ENCODE results near the gene PTPN23. TPM values are rescaled to one million over a fixed set of nuclear protein-coding genes. Genes with fewer than 3 reads are reported as not detected.

Gene PTPN23
- polyA plus RNA-seq: 1 to 10 TPM in 1 of 3 donors, under 1 TPM in 2; 0.62 to 7.1 (median 0.68) TPM

GRCh38 chr3:47380601-47381316 is at the start of gene PTPN23:
Gene PTPN23, plus strand, starts transcription at chr3:47381021. Its CDS starts 76 bp downstream, at chr3:47381097.
- H3K4me1 Mint-ChIP-seq: peaks cover 37 to 46% of the 10 kb centered on the region in 2 donors

DNA sequence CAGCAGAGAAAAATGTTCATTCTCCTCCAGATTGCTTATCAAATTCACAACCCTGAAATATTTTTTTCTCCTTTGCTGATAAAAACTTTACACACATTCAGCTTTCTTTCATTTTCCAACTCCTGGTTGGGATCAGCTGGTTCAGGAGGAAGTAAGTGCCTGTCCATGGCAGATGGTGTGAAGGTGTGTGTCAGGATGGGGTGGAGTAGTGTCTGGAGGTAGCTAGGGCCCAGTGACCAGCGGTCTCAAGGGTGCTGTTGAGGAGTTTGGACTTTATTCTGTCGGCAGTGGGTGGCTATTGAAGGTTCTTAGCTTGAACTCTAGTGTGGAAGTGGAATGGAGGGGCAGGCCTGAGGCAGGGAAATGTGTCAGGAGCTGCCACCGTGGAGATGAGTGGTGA is 46.9 kb upstream of the PTPN23 start:
- H3K4me1 Mint-ChIP-seq: peaks cover 0 to 2% of the 10 kb centered on the region in 2 donors
- H3K27me3 Mint-ChIP-seq (ENCODE audit: low read depth in 3 of 3): no peaks in the 10 kb centered on the region
- peaks cover 38 to 78% (median 51%) of the 10 kb centered on the region in 3 donors for H3K36me3 Mint-ChIP-seq
- H3K9me3 Mint-ChIP-seq: no peaks in the 10 kb centered on the region
- no peak overlapping the region for H3K4me3 Mint-ChIP-seq
- H3K27ac Mint-ChIP-seq: no peak overlapping the region
- no peak for DNase-seq

More at GRCh38 chr3:47380601-47381316, at the start of gene PTPN23:
- DNase-seq: peak; percentile 98 to 99 (median 98)
- no peaks in the 10 kb centered on the region for H3K9me3 Mint-ChIP-seq
- H3K27ac Mint-ChIP-seq: peak within 1 kb of the TSS; percentile 98 to 100 (median 99)
- H3K27me3 Mint-ChIP-seq (ENCODE audit: low read depth in 3 of 3): peaks cover 8 to 16% (median 11%) of the 10 kb centered on the region in 3 donors
- no peaks in the 10 kb centered on the region for H3K36me3 Mint-ChIP-seq
- peak within 1 kb of the TSS; percentile 92 to 100 (median 98) for H3K4me3 Mint-ChIP-seq

GRCh38 chr3:47337656-47338055 is 43.2 kb upstream of the PTPN23 start:
- H3K27me3 Mint-ChIP-seq (ENCODE audit: low read depth in 3 of 3): peaks cover 0 to 2% (median 2%) of the 10 kb centered on the region in 3 donors
- H3K27ac Mint-ChIP-seq: peak overlapping the region in 1 of 6 donors; percentile 51
- H3K4me3 Mint-ChIP-seq: no peak overlapping the region
- no peaks in the 10 kb centered on the region for H3K9me3 Mint-ChIP-seq
- peaks cover 16 to 29% of the 10 kb centered on the region in 2 donors for H3K4me1 Mint-ChIP-seq
- H3K36me3 Mint-ChIP-seq: peaks cover 38 to 79% (median 53%) of the 10 kb centered on the region in 3 donors
- DNase-seq: no peak

GRCh38 chr3:47339951-47340350 is 40.9 kb upstream of the PTPN23 start:
- Mint-ChIP-seq H3K36me3 (peaks cover 34 to 71% (median 55%) of the 10 kb centered on the region in 3 donors), H3K27ac (peak overlapping the region in 1 of 6 donors; percentile 13), H3K9me3 (no peaks in the 10 kb centered on the region), H3K4me3 (no peak overlapping the region), H3K27me3 (ENCODE audit: low read depth in 3 of 3) (peaks cover 0 to 4% (median 2%) of the 10 kb centered on the region in 3 donors), H3K4me1 (peaks cover 18 to 32% of the 10 kb centered on the region in 2 donors)
- DNase-seq: no peak

GRCh38 chr3:47340866-47341265 is 40.0 kb upstream of the PTPN23 start:
- Mint-ChIP-seq H3K4me1 (peaks cover 18 to 32% of the 10 kb centered on the region in 2 donors), H3K9me3 (no peaks in the 10 kb centered on the region), H3K4me3 (no peak overlapping the region), H3K36me3 (peaks cover 37 to 75% (median 61%) of the 10 kb centered on the region in 3 donors), H3K27ac (peak overlapping the region in 1 of 6 donors; percentile 33), H3K27me3 (ENCODE audit: low read depth in 3 of 3) (peaks cover 0 to 4% (median 2%) of the 10 kb centered on the region in 3 donors)
- no peak for DNase-seq

DNA sequence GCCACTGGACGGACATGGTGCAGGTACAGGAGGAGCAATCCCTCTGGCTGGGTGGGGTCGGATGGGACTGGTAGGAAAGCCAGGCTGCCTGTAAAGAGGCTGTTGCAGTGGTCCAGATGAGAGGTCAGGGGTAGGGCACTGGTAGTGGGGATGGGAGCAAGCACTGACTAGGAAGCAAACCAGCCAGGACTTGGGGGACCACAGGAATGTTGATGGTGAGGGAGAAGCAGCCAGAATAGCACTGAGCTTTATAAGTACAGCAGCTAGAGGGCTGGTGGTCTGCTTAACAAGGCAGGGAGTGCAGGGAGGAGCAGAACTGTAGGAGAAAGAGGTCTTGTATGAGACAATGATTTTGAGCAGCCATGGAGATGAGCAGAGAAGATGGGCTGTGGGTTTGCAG is 38.7 kb upstream of the PTPN23 start:
- Mint-ChIP-seq H3K4me1 (peaks cover 18 to 32% of the 10 kb centered on the region in 2 donors), H3K36me3 (peaks cover 28 to 65% (median 50%) of the 10 kb centered on the region in 3 donors)

DNA sequence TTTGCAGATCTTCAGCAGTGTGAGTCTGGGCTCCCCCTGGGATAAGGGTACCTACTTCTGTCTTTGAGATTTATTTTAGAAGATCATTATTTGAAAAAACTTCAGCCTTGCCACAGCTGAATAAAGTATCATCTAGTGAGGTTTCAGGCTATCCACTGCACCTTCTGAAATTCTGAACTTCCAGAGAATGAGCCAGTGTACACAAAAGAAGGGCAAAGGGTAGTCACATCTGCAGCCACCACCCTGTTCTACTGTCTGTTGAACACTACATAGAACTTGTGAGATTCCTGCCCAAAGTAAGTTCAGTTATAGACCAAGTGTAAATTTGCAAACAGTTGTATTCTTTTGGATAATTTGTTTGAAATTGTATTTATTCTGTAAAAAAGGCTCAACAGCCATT is 38.0 kb upstream of the PTPN23 start:
- H3K4me3 Mint-ChIP-seq: peak overlapping the region in 1 of 5 donors; percentile 59
- H3K27ac Mint-ChIP-seq: peak overlapping the region in 5 of 6 donors; percentile 1 to 60 (median 41)
- H3K4me1 Mint-ChIP-seq: peaks cover 19 to 32% of the 10 kb centered on the region in 2 donors
- no peak for DNase-seq
- H3K36me3 Mint-ChIP-seq: peaks cover 21 to 59% (median 44%) of the 10 kb centered on the region in 3 donors
- H3K27me3 Mint-ChIP-seq (ENCODE audit: low read depth in 3 of 3): peaks cover 0 to 4% (median 2%) of the 10 kb centered on the region in 3 donors
- H3K9me3 Mint-ChIP-seq: no peaks in the 10 kb centered on the region

More for the DNA sequence above, 38.7 kb upstream of the PTPN23 start:
- peak overlapping the region in 3 of 5 donors; percentile 24 to 59 (median 39) for H3K4me3 Mint-ChIP-seq
- H3K27ac Mint-ChIP-seq: peak overlapping the region; percentile 7 to 76 (median 60)
- H3K9me3 Mint-ChIP-seq: no peaks in the 10 kb centered on the region
- DNase-seq: no peak
- H3K27me3 Mint-ChIP-seq (ENCODE audit: low read depth in 3 of 3): peaks cover 0 to 4% (median 2%) of the 10 kb centered on the region in 3 donors

DNA sequence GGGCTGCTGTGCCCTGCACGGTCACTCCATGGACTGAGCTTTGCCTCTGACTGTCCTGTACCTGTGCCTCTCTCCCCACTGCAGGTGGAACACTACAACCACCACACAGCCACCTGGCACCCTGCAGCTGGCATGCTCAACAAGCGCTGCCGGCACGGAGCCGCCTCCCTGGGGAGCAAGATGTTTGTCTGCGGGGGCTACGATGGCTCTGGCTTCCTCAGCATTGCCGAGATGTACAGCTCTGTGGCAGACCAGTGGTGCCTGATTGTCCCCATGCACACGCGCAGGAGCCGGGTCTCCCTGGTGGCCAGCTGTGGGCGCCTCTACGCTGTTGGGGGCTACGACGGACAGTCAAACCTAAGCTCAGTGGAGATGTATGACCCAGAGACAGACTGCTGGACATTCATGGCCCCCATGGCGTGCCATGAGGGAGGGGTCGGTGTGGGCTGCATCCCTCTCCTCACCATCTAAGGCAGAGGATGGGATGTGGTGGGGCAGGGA is 37.3 kb upstream of the PTPN23 start:
- Mint-ChIP-seq H3K36me3 (peaks cover 16 to 52% (median 38%) of the 10 kb centered on the region in 3 donors), H3K4me1 (peaks cover 19 to 32% of the 10 kb centered on the region in 2 donors), H3K4me3 (no peak overlapping the region), H3K27ac (no peak overlapping the region), H3K27me3 (ENCODE audit: low read depth in 3 of 3) (peaks cover 0 to 4% (median 2%) of the 10 kb centered on the region in 3 donors), H3K9me3 (no peaks in the 10 kb centered on the region)
- DNase-seq: no peak

DNA sequence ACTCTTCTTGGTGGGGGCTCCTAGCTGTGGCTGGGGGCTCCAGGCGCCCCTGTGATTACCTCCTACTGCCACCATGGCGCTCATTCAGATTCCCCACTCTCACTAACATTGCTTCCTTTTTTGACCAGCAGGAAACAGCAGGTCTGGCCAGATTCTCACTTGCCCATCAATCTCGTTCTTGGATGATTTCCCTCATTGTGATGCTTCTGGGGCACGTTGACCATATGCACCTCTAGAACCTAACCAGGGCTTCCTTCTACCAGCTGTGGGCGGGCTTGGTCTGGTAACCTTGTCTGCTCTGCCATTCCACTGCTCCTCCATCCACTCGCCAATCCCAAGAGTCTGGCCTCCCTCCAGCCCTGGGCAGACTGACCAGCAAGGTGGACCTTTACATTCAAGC is 35.9 kb upstream of the PTPN23 start:
- H3K27me3 Mint-ChIP-seq (ENCODE audit: low read depth in 3 of 3): peaks cover 0 to 4% (median 2%) of the 10 kb centered on the region in 3 donors
- H3K36me3 Mint-ChIP-seq: peaks cover 15 to 41% (median 30%) of the 10 kb centered on the region in 3 donors
- no peaks in the 10 kb centered on the region for H3K9me3 Mint-ChIP-seq
- peaks cover 18 to 31% of the 10 kb centered on the region in 2 donors for H3K4me1 Mint-ChIP-seq
- no peak for DNase-seq
- no peak overlapping the region for H3K4me3 Mint-ChIP-seq
- H3K27ac Mint-ChIP-seq: peak overlapping the region in 1 of 6 donors; percentile 12

DNA sequence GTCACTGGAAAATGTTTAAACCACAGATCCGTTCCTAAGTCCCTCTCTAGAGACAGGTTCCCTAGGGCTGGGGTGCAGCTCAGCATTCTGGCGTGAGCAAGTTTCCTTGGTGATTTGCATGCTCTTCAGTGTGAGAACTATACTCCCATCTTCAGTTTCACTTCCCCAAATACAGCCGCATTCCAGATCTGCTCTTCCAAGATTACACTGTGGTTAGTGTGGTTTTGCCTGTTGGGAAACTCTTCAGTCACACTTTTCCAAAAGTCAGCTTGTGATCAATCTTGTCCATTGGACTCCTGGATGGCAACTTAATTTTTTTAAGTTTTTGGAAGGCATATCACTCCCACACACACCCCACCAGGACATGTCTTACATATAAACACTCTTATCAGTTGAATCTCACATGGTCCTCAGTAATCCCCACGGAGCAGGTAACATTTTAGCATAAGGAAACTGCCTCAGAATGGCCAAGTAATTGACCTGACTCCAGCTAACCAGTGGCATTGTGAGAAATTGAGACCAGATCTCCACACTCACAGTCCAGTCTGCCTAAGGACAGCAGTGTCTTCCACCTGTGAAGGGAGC is 33.5 kb upstream of the PTPN23 start:
- H3K9me3 Mint-ChIP-seq: no peaks in the 10 kb centered on the region
- H3K4me1 Mint-ChIP-seq: peaks cover 6 to 7% of the 10 kb centered on the region in 2 donors
- peaks cover 9 to 30% (median 24%) of the 10 kb centered on the region in 3 donors for H3K36me3 Mint-ChIP-seq
- DNase-seq: no peak
- H3K27me3 Mint-ChIP-seq (ENCODE audit: low read depth in 3 of 3): peaks cover 0 to 6% (median 0%) of the 10 kb centered on the region in 3 donors
- no peak overlapping the region for H3K4me3 Mint-ChIP-seq
- H3K27ac Mint-ChIP-seq: peak overlapping the region in 1 of 6 donors; percentile 10

- Mint-ChIP-seq H3K4me1 (peaks cover 0 to 1% of the 10 kb centered on the region in 2 donors), H3K4me3 (no peak overlapping the region), H3K27ac (peak overlapping the region in 2 of 6 donors; percentile 46 to 66), H3K36me3 (peaks cover 9 to 22% (median 15%) of the 10 kb centered on the region in 3 donors), H3K9me3 (no peaks in the 10 kb centered on the region), H3K27me3 (ENCODE audit: low read depth in 3 of 3) (peaks cover 0 to 4% (median 0%) of the 10 kb centered on the region in 3 donors)
- DNase-seq: no peak
Measured at GRCh38 chr3:47348411-47349154, 32.2 kb upstream of the PTPN23 start.

DNA sequence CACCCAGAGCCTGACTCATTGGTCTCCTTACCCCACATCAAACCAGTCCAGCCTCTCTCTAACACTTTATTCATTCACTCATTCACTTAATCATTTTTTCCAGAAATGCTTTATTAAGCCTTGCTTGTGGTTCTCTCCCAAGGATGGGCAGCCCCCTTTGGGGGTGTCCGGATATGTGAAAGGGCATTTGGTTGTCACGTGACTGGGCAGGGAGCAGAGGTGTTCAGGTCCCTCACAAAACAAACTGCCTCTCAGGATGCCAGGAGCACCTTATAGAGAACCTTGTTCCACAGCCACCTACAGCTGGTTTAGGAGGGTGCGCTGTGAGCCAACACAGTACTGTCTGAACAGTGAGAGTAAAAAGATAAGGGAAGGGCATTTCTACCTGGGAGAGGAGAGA is 25.8 kb upstream of the PTPN23 start:
- peaks cover under 1 to 9% (median under 1%) of the 10 kb centered on the region in 3 donors for H3K36me3 Mint-ChIP-seq
- DNase-seq: no peak
- H3K27ac Mint-ChIP-seq: no peak overlapping the region
- H3K9me3 Mint-ChIP-seq: peaks cover 9 to 20% (median 14%) of the 10 kb centered on the region in 6 donors
- peaks cover 2 to 5% (median 3%) of the 10 kb centered on the region in 3 donors for H3K27me3 Mint-ChIP-seq (ENCODE audit: low read depth in 3 of 3)
- H3K4me3 Mint-ChIP-seq: no peak overlapping the region
- H3K4me1 Mint-ChIP-seq: no peaks in the 10 kb centered on the region

- Mint-ChIP-seq H3K9me3 (peaks cover 14 to 25% (median 16%) of the 10 kb centered on the region in 6 donors), H3K27me3 (ENCODE audit: low read depth in 3 of 3) (peaks cover 2 to 5% (median 3%) of the 10 kb centered on the region in 3 donors), H3K4me1 (no peaks in the 10 kb centered on the region), H3K36me3 (peaks cover 5 to 14% (median 6%) of the 10 kb centered on the region in 3 donors), H3K27ac (no peak overlapping the region), H3K4me3 (no peak overlapping the region)
- DNase-seq: no peak
Measured at GRCh38 chr3:47356201-47356600, 24.6 kb upstream of the PTPN23 start.
